HUES6 (cell line): ENCODE results near the gene PARD3.

Experiments used
- H3K27ac ChIP-seq: 2 replicates; pipeline ENCODE4 v1.7.0; 2013; ENCODE audit warnings: low read depth, mild to moderate bottlenecking, low read length, inconsistent platforms
- H3K27me3 ChIP-seq: 2 replicates; pipeline ENCODE4 v1.6.1; 2013; ENCODE audit warnings: low read length; ENCODE audit not compliant: control insufficient read depth, insufficient read depth
- H3K36me3 ChIP-seq: 2 replicates; pipeline ENCODE4 v1.6.1; 2013; ENCODE audit warnings: low read length; ENCODE audit not compliant: control insufficient read depth, insufficient read depth
- H3K4me1 ChIP-seq: 2 replicates; pipeline ENCODE4 v1.6.1; 2013; ENCODE audit warnings: low read length; ENCODE audit not compliant: control insufficient read depth, insufficient read depth
- H3K4me3 ChIP-seq: 2 replicates; pipeline ENCODE4 v1.5.1; 2013; ENCODE audit warnings: low read depth, low read length
- H3K9ac ChIP-seq: one replicate; pipeline ENCODE4 v1.6.1; 2013; ENCODE audit warnings: mild to moderate bottlenecking, low read length
- H3K9me3 ChIP-seq: 2 replicates; pipeline ENCODE4 v1.6.1; 2013; ENCODE audit warnings: low read depth, low read length; ENCODE audit not compliant: control insufficient read depth, insufficient read depth

Gene PARD3

DNA sequence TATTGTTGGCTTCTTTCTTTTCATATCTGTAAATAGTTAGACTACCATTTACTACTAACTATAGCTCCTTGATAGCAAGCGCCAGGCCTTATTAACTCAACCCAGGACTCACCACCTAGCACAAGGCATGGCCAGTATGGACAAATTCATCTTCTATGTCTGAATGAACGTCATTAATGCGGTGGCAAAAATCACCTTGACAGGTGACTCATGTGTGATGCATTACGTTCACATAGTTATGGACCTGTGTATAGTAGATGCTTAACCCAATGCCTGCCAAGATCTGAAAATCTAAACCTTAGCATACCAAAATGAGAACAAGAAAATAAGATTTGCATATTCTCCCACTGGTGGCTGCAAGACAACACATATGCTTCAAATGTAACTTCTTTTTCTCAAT lies 300.8 kb downstream of the PARD3 start:
- Histone ChIP-seq H3K36me3 (no peaks in the 10 kb centered on the region), H3K27ac (no peak overlapping the region), H3K27me3 (no peaks in the 10 kb centered on the region), H3K4me3 (no peak overlapping the region), H3K4me1 (no peaks in the 10 kb centered on the region), H3K9me3 (no peaks in the 10 kb centered on the region), H3K9ac (no peak overlapping the region)

DNA sequence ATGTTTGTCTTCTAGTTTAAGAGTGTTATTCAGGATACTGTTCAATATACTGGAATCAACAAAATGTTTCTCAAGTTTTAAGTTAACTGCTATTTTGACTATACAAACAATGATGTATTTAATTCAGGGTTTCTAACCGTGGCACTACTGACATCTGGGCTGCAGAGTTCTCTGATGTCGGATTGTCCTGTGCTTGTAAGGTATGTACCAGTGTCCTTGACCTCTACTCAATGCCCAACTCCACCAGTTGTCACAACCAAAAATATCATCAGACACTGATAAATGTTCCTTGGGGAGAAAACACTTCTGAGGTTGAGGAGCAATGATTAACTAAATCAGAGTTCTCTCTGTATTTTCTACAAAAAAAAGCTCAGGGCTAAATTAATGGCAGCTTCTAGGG lies 301.5 kb downstream of the PARD3 start:
- Histone ChIP-seq H3K27ac (no peak overlapping the region), H3K4me3 (no peak overlapping the region), H3K36me3 (no peaks in the 10 kb centered on the region), H3K9ac (no peak overlapping the region), H3K27me3 (no peaks in the 10 kb centered on the region), H3K4me1 (no peaks in the 10 kb centered on the region), H3K9me3 (no peaks in the 10 kb centered on the region)

DNA sequence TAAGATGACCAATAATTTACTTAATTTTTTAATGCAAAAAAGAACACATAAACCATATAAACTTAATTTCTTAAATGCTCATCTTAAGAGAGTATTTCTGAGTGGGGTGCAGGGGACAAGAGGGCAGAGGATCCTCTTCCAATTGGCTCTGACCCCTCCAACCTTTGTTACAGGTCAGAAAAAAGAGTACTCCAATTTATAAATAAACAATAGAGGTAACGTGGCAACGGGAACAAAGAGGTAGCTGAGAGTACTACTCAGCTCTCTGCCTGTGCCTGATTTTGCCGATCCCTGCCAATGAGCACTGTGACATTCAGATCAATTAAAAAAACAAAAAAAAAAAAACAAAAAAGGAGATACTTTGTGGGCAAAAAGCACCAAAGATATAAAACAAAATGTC lies 307.9 kb downstream of the PARD3 start:
- Histone ChIP-seq H3K4me1 (peaks cover 31% of the 10 kb centered on the region), H3K9me3 (no peaks in the 10 kb centered on the region), H3K27me3 (no peaks in the 10 kb centered on the region), H3K27ac (no peak overlapping the region), H3K9ac (no peak overlapping the region), H3K36me3 (no peaks in the 10 kb centered on the region), H3K4me3 (no peak overlapping the region)

DNA sequence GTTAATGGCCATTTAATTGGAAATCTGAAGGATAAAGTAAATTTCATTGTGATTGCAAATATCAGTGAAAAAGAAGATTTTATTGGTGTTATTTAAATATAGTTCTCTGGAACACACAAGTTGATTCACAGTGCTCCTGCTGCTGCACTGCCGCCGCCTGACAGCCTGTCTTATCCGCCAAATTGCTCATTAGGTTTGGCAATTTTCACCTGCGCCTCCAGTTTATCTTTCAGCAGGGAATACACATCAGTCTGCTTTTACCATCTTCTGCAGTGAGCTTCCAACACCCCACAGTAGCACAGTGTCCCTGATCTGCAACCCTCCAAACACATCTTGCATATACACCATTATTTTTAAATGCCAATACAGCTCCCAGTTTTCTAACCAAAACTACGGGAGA lies 308.3 kb downstream of the PARD3 start:
- H3K4me1 ChIP-seq = peaks cover 31% of the 10 kb centered on the region
- H3K9ac ChIP-seq = no peak overlapping the region
- no peaks in the 10 kb centered on the region for H3K27me3 ChIP-seq
- no peaks in the 10 kb centered on the region for H3K9me3 ChIP-seq
- H3K36me3 ChIP-seq = no peaks in the 10 kb centered on the region
- H3K27ac ChIP-seq = no peak overlapping the region
- no peak overlapping the region for H3K4me3 ChIP-seq

DNA sequence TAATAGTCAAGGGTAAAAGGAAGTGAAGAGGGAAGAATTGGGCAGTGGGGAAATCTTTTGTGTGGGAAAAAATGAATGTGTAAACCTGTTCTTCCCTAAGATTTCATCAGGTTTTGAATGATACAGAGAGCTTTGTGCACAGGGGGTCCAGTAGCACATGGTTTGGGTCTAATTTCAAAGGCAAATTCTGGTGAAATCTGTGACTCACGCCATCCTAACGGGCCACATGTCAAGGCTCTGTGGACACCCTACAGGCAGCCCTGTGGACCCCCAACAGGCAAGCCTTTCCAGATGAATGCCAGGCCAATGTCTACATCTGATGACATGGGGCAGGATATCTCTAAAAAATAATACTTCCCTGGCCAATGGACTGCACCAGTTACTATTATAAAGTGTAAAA lies 309.8 kb downstream of the PARD3 start:
- peak overlapping the region; percentile 9 for H3K9ac ChIP-seq
- H3K4me1 ChIP-seq = peaks cover 31% of the 10 kb centered on the region
- H3K27me3 ChIP-seq = no peaks in the 10 kb centered on the region
- H3K9me3 ChIP-seq = no peaks in the 10 kb centered on the region
- H3K27ac ChIP-seq = no peak overlapping the region
- H3K4me3 ChIP-seq = no peak overlapping the region
- no peaks in the 10 kb centered on the region for H3K36me3 ChIP-seq

DNA sequence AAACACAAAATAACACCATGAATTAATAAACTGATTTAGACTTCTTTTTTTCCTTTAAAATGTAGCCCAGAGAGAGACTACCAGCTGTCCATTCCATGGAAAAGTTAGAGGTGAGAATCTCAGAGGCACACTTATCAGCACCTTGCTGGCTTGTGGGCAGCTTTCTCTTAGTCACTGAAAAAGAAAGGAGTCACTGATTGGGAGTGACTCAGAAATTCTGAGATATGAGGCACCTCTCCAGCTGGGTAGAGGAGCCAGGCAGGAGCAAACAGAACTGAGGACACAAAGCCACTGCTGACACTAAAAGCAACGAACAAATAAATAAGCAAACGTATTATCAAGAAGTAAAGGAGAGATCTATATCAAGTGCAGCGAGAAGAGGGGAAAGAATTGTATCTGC lies 310.6 kb downstream of the PARD3 start:
- Histone ChIP-seq H3K36me3 (no peaks in the 10 kb centered on the region), H3K4me1 (peaks cover 31% of the 10 kb centered on the region), H3K4me3 (no peak overlapping the region), H3K27ac (peak overlapping the region; percentile 72; the same call in 1 of the 2 replicates), H3K9me3 (no peaks in the 10 kb centered on the region), H3K27me3 (no peaks in the 10 kb centered on the region), H3K9ac (peak overlapping the region; percentile 9)

DNA sequence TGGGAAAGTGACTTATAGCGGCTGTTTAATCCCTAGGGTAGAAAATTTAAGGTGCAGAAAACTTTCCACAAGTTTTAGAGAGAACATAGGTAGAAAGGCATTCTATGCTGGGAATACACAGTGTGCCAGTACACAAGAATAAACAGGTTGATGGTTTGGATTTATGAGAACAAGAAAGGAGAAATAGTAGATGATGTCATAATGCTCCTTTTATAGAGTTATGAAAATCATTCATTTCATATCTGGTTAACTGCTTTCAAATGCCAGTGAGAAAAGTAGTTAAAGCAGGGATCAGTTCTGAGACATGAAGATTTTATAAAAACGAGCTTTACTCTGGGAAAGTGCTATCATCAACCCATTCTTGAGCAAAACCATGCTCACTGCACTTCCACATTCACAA lies 311.4 kb downstream of the PARD3 start:
- no peaks in the 10 kb centered on the region for H3K36me3 ChIP-seq
- H3K9ac ChIP-seq = no peak overlapping the region
- peaks cover 31% of the 10 kb centered on the region for H3K4me1 ChIP-seq
- H3K4me3 ChIP-seq = no peak overlapping the region
- no peak overlapping the region for H3K27ac ChIP-seq
- H3K9me3 ChIP-seq = no peaks in the 10 kb centered on the region
- H3K27me3 ChIP-seq = no peaks in the 10 kb centered on the region

DNA sequence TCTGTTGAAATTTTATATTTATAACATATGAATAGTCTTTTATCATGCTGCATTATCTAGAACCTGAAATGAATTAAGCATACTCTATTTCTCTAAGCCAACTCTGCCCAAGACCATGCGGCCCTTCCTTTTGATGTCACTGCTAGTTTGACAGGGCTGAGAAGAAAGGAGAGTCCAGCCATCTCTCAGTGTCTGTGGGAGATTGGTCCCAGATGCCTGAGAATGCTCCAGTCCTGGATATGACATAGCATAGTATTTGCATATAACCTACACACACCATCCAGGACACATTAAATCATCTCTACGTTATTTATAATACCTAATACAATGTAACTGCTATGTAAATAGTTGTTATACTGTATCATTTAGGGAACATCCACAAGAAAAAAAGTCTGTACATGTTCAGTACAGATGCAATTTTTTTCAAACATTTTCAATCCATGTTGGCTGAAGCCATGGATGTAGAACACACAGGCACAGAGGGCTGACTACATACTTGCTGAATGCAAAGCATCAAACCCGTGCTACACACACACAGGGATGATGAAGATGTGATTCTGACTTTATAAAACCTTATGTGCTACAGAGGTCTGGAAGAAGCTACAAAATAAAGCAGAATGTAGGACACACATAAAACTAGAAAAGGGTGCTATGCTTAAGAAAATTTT lies 315.4 kb downstream of the PARD3 start:
- H3K9ac ChIP-seq = no peak overlapping the region
- no peaks in the 10 kb centered on the region for H3K36me3 ChIP-seq
- H3K9me3 ChIP-seq = no peaks in the 10 kb centered on the region
- H3K27me3 ChIP-seq = no peaks in the 10 kb centered on the region
- H3K4me3 ChIP-seq = no peak overlapping the region
- H3K27ac ChIP-seq = no peak overlapping the region
- peaks cover 14% of the 10 kb centered on the region for H3K4me1 ChIP-seq

DNA sequence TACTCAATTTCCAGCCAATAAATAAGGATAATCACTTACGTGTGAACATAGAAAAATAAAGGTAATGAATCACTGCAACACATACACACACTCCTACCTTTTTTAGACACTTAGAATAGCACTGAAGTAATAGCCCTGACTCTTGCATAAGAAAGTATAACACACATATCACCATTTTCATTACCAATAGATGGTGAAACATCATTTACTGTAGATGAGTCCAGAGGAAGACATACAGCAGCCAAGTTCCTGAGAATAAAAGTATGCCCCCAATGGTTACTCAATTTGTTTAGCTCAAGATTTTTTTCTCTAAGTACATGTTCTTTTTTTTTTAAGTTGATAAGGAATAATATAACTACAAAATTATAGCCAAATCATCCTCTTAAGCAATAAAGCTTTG lies 316.3 kb downstream of the PARD3 start:
- no peak overlapping the region for H3K27ac ChIP-seq
- H3K9me3 ChIP-seq = no peaks in the 10 kb centered on the region
- peaks cover 5% of the 10 kb centered on the region; the same call in 1 of the 2 replicates for H3K4me1 ChIP-seq
- no peak overlapping the region for H3K9ac ChIP-seq
- no peak overlapping the region for H3K4me3 ChIP-seq
- H3K27me3 ChIP-seq = no peaks in the 10 kb centered on the region
- no peaks in the 10 kb centered on the region for H3K36me3 ChIP-seq

DNA sequence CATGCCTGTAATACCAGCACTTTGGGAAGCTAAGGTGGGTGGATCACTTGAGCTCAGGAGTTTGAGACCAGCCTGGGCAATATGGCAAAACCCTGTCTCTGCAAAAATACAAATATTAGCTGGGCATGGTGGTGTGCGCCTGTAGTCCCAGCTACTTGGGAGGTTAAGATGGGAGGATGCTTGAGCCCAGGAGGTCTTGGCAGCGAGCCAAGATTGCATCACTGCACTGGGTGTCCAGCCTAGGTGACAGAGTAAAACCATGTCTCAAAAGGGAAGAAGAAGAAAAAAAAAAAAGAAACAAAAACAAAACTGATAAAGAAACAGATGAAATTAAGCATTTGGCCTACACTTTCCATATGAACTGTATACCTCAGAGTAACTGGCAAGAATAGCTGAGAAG lies 319.2 kb downstream of the PARD3 start:
- Histone ChIP-seq H3K4me3 (no peak overlapping the region), H3K4me1 (no peaks in the 10 kb centered on the region), H3K9ac (no peak overlapping the region), H3K36me3 (no peaks in the 10 kb centered on the region), H3K27me3 (no peaks in the 10 kb centered on the region), H3K27ac (no peak overlapping the region), H3K9me3 (no peaks in the 10 kb centered on the region)

DNA sequence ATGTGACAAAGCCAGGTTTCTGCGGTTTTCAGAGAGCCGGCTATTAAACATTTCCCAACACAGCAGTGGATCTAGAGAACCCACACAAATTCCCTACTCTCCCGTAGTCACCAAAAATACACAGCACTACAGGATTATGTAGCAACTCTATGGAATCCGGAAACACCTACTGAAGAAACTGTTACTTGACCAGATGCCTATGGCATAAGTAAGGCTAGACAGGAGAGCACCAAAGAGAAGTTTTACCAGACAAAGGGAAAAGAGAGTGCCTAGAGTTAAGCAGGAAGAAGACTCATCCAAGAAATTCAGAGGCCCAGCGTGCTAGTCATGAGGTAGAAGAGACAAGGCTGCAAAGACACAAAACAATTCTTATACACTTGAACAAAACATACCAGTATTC lies 321.1 kb downstream of the PARD3 start:
- Histone ChIP-seq H3K9me3 (no peaks in the 10 kb centered on the region), H3K27me3 (no peaks in the 10 kb centered on the region), H3K4me3 (no peak overlapping the region), H3K27ac (no peak overlapping the region), H3K4me1 (no peaks in the 10 kb centered on the region), H3K9ac (no peak overlapping the region), H3K36me3 (no peaks in the 10 kb centered on the region)

DNA sequence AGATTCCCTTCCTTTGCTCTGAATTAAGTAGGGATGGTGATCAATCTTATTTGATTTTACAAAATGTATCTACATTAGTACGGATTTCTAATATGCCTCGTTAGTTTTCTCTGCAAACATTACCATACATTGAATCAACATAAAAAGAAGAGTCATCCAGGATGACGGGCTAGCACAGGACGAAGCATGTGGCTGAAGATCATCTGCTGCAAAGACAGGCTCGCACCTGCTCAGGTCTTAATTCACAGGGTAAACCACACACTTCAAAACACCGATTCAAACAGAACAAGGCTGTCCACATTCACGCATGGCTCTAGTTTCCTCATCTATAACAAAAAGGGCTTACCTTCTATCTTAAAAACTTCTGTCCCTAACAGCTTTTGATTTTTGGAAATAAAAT lies 323.0 kb downstream of the PARD3 start:
- Histone ChIP-seq H3K4me3 (no peak overlapping the region), H3K9me3 (no peaks in the 10 kb centered on the region), H3K36me3 (no peaks in the 10 kb centered on the region), H3K9ac (no peak overlapping the region), H3K27ac (no peak overlapping the region), H3K4me1 (no peaks in the 10 kb centered on the region), H3K27me3 (no peaks in the 10 kb centered on the region)
